Mesenchymal stem cell (in vitro differentiated cells and primary cell): ENCODE data around the gene SAXO2. TPM values are rescaled to one million over a fixed set of nuclear protein-coding genes. Genes with fewer than 3 reads are reported as not detected.
"Not testable (repeated sequence)": the region's sequence is repeated elsewhere in the genome, so short reads cannot be mapped to it uniquely, and the experiment has no call there.

Experiments
- DNase-seq: peaks from one replicate; pipeline ENCODE4 v3.0.0-alpha.2; 2013
- H2AFZ ChIP-seq: one replicate; pipeline ENCODE4 v1.6.1; 2013; ENCODE audit warnings: low read depth, mild to moderate bottlenecking, control low read depth, inconsistent platforms, low read length, moderate library complexity
- H2AK5ac ChIP-seq: 2 replicates; pipeline ENCODE4 v1.6.1; 2013; ENCODE audit warnings: low read length, moderate library complexity, mild to moderate bottlenecking, inconsistent platforms; ENCODE audit not compliant: severe bottlenecking
- H2BK120ac ChIP-seq: one replicate; pipeline ENCODE4 v1.6.1; 2013; ENCODE audit warnings: low read depth, mild to moderate bottlenecking, inconsistent platforms, low read length, moderate library complexity
- H2BK12ac ChIP-seq, 2 experiments: one replicate each; pipeline ENCODE4 v1.6.1; 2013; ENCODE audit warnings: inconsistent platforms in 2 of 2, low read length in 2 of 2, mild to moderate bottlenecking in 2 of 2, moderate library complexity in 2 of 2, control low read depth in 1 of 2
- H2BK15ac ChIP-seq: one replicate; pipeline ENCODE4 v1.6.1; 2013; ENCODE audit warnings: mild to moderate bottlenecking, low read depth, inconsistent platforms; ENCODE audit not compliant: poor library complexity, severe bottlenecking
- H2BK5ac ChIP-seq: 2 replicates; pipeline ENCODE4 v1.6.1; 2013; ENCODE audit warnings: low read depth, mild to moderate bottlenecking, low read length, control low read depth, inconsistent platforms; ENCODE audit not compliant: poor library complexity, severe bottlenecking
- H3K14ac ChIP-seq, 2 experiments: one replicate each; pipeline ENCODE4 v1.6.1; 2013; ENCODE audit warnings: inconsistent platforms in 2 of 2, low read length in 2 of 2, control low read depth in 1 of 2, mild to moderate bottlenecking in 1 of 2, moderate library complexity in 1 of 2
- H3K18ac ChIP-seq, 2 experiments: one replicate each; pipeline ENCODE4 v1.6.1; 2013; ENCODE audit warnings: inconsistent platforms in 2 of 2, low read length in 2 of 2, control low read depth in 1 of 2, low read depth in 1 of 2, mild to moderate bottlenecking in 1 of 2
- H3K23ac ChIP-seq, 2 experiments: one replicate each; pipeline ENCODE4 v1.6.1; 2013; ENCODE audit warnings: inconsistent platforms in 2 of 2, low read length in 2 of 2, mild to moderate bottlenecking in 2 of 2, moderate library complexity in 2 of 2, control low read depth in 1 of 2
- H3K27ac ChIP-seq: 2 replicates; pipeline ENCODE4 v1.5.1; 2013; ENCODE audit warnings: mild to moderate bottlenecking, moderate library complexity, low read length, control low read depth, inconsistent platforms; ENCODE audit not compliant: poor library complexity, severe bottlenecking
- H3K27me3 ChIP-seq, 2 experiments: 2 replicates each; pipeline versions ENCODE4 v1.6.1 to v1.7.0; 2013; ENCODE audit warnings: low read length in 2 of 2, mild to moderate bottlenecking in 2 of 2, moderate library complexity in 2 of 2, control low read depth in 1 of 2, inconsistent platforms in 1 of 2; ENCODE audit not compliant: control insufficient read depth in 1 of 2, insufficient read depth in 1 of 2
- H3K36me3 ChIP-seq, 2 experiments: 2 replicates each; pipeline versions ENCODE4 v1.6.1 to v1.7.0; 2013; ENCODE audit warnings: low read length in 2 of 2, control low read depth in 1 of 2, inconsistent platforms in 1 of 2, low read depth in 1 of 2, mild to moderate bottlenecking in 1 of 2; ENCODE audit not compliant: insufficient read depth in 2 of 2, control insufficient read depth in 1 of 2
- H3K4ac ChIP-seq, 2 experiments: one replicate each; pipeline ENCODE4 v1.6.1; 2013; ENCODE audit warnings: inconsistent platforms in 2 of 2, low read length in 2 of 2, mild to moderate bottlenecking in 2 of 2, moderate library complexity in 2 of 2, control low read depth in 1 of 2, low read depth in 1 of 2
- H3K4me1 ChIP-seq: 2 replicates; pipeline ENCODE4 v1.6.1; 2013; ENCODE audit warnings: low read depth, low read length, control low read depth; ENCODE audit not compliant: control insufficient read depth, insufficient read depth
- H3K4me2 ChIP-seq: 2 replicates; pipeline ENCODE4 v1.6.1; 2013; ENCODE audit warnings: low read length, mild to moderate bottlenecking, inconsistent platforms; ENCODE audit not compliant: poor library complexity, severe bottlenecking
- H3K4me3 ChIP-seq, 2 experiments: 2 replicates each; pipeline versions ENCODE4 v1.5.1 to v1.7.0; 2013; ENCODE audit warnings: low read length in 2 of 2, mild to moderate bottlenecking in 2 of 2, control low read depth in 1 of 2, low read depth in 1 of 2; ENCODE audit not compliant: insufficient read depth in 1 of 2
- H3K79me1 ChIP-seq: replicated peaks from 2 replicates; pipeline ENCODE4 v1.6.1; 2013; ENCODE audit warnings: mild to moderate bottlenecking, control low read depth, low read length, inconsistent platforms; ENCODE audit not compliant: poor library complexity, severe bottlenecking
- H3K9ac ChIP-seq: 2 replicates; pipeline ENCODE4 v1.7.0; 2013; ENCODE audit warnings: mild to moderate bottlenecking, low read length, moderate library complexity
- H3K9me3 ChIP-seq: 2 replicates; pipeline ENCODE4 v1.7.0; 2013; ENCODE audit warnings: mild to moderate bottlenecking, low read length; ENCODE audit not compliant: control insufficient read depth
- H4K8ac ChIP-seq: one replicate; pipeline ENCODE4 v1.6.1; 2013; ENCODE audit warnings: inconsistent platforms, mild to moderate bottlenecking, low read length, moderate library complexity
- H4K91ac ChIP-seq: one replicate; pipeline ENCODE4 v1.6.1; 2013; ENCODE audit warnings: mild to moderate bottlenecking, low read length, inconsistent platforms
- WGBS: methylation state at CpG from one replicate; pipeline ENCODE4 v1.1.7; 2013; ENCODE audit warnings: mixed read lengths; 5-methylcytosine and 5-hydroxymethylcytosine counted together
- polyA plus RNA-seq, 2 experiments: library from polyadenylated mRNA; stranded (reverse); fragments of 200-250 nt; gene quantifications; one replicate each; pipeline ENCODE4 v1.2.3, GENCODE V29; 2013

The SAXO2 gene, protein sequence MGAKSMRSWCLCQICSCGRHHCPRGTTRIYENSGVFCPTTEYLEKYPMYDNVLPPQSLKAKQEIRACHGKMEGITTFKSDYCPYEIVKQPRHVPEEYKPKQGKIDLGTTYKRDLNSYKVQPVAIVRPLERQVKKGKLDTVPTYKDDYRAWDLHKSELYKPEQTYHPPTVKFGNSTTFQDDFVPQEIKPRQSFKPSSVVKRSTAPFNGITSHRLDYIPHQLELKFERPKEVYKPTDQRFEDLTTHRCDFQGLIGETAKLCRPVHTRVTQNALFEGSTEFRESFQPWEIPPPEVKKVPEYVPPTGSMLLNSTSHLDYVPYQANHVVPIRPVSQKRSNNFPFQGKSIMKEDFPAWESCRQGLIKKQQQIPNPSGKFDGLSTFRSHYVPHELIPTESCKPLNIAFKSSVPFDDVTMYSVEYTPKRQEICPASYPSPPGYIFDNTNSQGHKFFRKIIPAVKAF
- 0.36 TPM for polyA plus RNA-seq (2013, experiment 1 of 2)
- 0.34 TPM for polyA plus RNA-seq (2013, experiment 2 of 2)

- Histone ChIP-seq H3K4me1 (peaks cover 3% of the 10 kb centered on the region), H3K18ac (peak within 1 kb of the TSS in 1 of 2 experiments; percentile 57), H2AK5ac (no peak within 1 kb of the TSS), H3K36me3 (peaks cover 0 to 31% of the 10 kb centered on the region in 2 experiments), H2BK12ac (peak within 1 kb of the TSS in 1 of 2 experiments; percentile 63), H3K14ac (peak within 1 kb of the TSS in 1 of 2 experiments; percentile 96), H3K23ac (peak within 1 kb of the TSS in 1 of 2 experiments; percentile 89), H3K9ac (peak within 1 kb of the TSS; percentile 92), H4K8ac (peak within 1 kb of the TSS; percentile 27), H2BK15ac (no peak within 1 kb of the TSS), H3K27me3 (no peaks in the 10 kb centered on the region), H2AFZ (peak within 1 kb of the TSS; percentile 96), H3K4ac (peak within 1 kb of the TSS in 1 of 2 experiments; percentile 71), H4K91ac (peak within 1 kb of the TSS; percentile 18), H2BK5ac (no peak within 1 kb of the TSS), H3K4me3 (peak within 1 kb of the TSS; percentile 86 to 92), H2BK120ac (no peak within 1 kb of the TSS), H3K4me2 (peak within 1 kb of the TSS; percentile 95), H3K27ac (no peak within 1 kb of the TSS), H3K79me1 (peaks cover 2% of the 10 kb centered on the region), H3K9me3 (no peaks in the 10 kb centered on the region)
- DNase-seq = peak; percentile 92
- under 1% methylated on average over 55 of the region's 57 CpGs for WGBS
Measured at GRCh38 chr15:82262422-82263026, at the start of gene SAXO2, which contains the start of gene EFL1. SAXO2 (plus strand) TSS chr15:82262818; CDS start chr15:82262880, 62 bp downstream. EFL1 (minus strand) TSS chr15:82262734; CDS start chr15:82261778, 956 bp downstream.

DNA sequence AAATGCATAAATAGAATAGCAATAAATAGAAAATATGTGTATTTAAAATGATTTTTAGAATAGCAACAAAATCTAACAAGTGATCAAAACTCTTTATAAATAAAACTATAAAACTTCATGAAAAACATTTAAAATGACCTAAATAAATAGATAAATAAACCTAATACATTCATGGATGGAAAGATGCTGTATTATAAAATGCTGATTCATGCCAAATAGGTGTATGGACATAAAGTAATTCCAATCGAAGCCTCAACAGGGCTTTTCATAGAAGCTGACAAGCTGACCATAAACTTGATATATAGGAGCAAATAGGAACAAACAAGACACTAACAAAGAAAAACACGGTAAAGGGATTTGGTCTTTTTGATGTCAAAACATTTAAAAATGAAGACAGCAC, 46.5 kb upstream of the SAXO2 start:
- no CpG with 5 or more reads among the region's 2 CpGs for WGBS

GRCh38 chr15:82221535-82221934, 41.1 kb upstream of the SAXO2 start:
- not testable (repeated sequence) for H3K9me3 ChIP-seq, H2BK15ac ChIP-seq, H3K4me3 ChIP-seq, H3K27me3 ChIP-seq, H2BK5ac ChIP-seq, H3K4ac ChIP-seq, H3K27ac ChIP-seq, H2BK120ac ChIP-seq, H3K4me2 ChIP-seq, H3K4me1 ChIP-seq, H4K8ac ChIP-seq, H3K23ac ChIP-seq, H3K9ac ChIP-seq, H2BK12ac ChIP-seq, H3K79me1 ChIP-seq, H3K18ac ChIP-seq, H4K91ac ChIP-seq, H2AFZ ChIP-seq, H2AK5ac ChIP-seq, H3K14ac ChIP-seq, DNase-seq
- WGBS = 98% methylated on average over 2 of the region's 2 CpGs
- peaks cover 2 to 64% of the 10 kb centered on the region in 2 experiments for H3K36me3 ChIP-seq

More for the DNA sequence above, 46.5 kb upstream of the SAXO2 start:
- H3K4me3 ChIP-seq, H3K4me1 ChIP-seq, DNase-seq, H3K27ac ChIP-seq, H2AFZ ChIP-seq, H4K8ac ChIP-seq, H2BK15ac ChIP-seq, H3K23ac ChIP-seq, H3K4ac ChIP-seq, H3K79me1 ChIP-seq, H3K27me3 ChIP-seq, H2AK5ac ChIP-seq, H2BK12ac ChIP-seq, H3K14ac ChIP-seq, H2BK120ac ChIP-seq, H3K18ac ChIP-seq, H2BK5ac ChIP-seq, H3K9ac ChIP-seq, H3K9me3 ChIP-seq, H4K91ac ChIP-seq, H3K4me2 ChIP-seq: not testable (repeated sequence)
- H3K36me3 ChIP-seq = peaks cover 2 to 48% of the 10 kb centered on the region in 2 experiments

DNA sequence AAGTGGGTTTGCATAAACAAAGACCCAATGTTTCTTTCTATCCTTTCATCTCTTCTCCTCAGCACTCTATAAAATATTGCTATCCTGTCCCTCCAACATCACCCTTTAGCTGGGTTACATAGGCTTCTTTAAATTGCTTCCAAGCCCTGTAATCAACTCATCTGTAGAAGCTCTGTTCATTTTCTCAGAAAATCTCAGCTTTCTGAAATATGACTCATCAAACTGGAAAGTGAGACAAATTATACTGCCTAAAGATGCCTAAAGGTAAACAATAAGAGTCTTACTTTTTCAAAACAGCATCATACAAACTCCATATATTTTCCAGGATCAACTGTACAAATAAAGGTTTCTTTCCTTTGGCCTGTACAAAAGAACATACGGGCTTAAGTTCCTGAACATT, 33.9 kb upstream of the SAXO2 start:
- Histone ChIP-seq H3K4me3 (no peak overlapping the region), H3K18ac (no peak overlapping the region), H2AK5ac (no peak overlapping the region), H2BK120ac (no peak overlapping the region), H2AFZ (no peak overlapping the region), H3K4me1 (no peaks in the 10 kb centered on the region), H3K79me1 (no peaks in the 10 kb centered on the region), H3K4me2 (no peak overlapping the region), H3K27ac (no peak overlapping the region), H3K36me3 (peaks cover 0 to 60% of the 10 kb centered on the region in 2 experiments), H2BK15ac (no peak overlapping the region), H2BK5ac (no peak overlapping the region), H3K27me3 (no peaks in the 10 kb centered on the region), H3K23ac (no peak overlapping the region), H3K9ac (no peak overlapping the region), H2BK12ac (no peak overlapping the region), H3K14ac (no peak overlapping the region), H4K8ac (no peak overlapping the region), H3K4ac (no peak overlapping the region), H3K9me3 (no peaks in the 10 kb centered on the region), H4K91ac (no peak overlapping the region)
- peak; percentile 22 for DNase-seq
- 100% methylated on average over 1 of the region's 1 CpG for WGBS
